K562 (cell line): ENCODE measurements around the gene ACTR5.

ENCODE experiments used
- DMBX1 ChIP-seq: fragments of 250-450 bp; sonication (Bioruptor Pico); IDR thresholded peaks from 2 replicates; pipeline ENCODE4 v1.8.0; 2022; ENCODE audit warnings: inconsistent platforms, mild to moderate bottlenecking, moderate library complexity, borderline replicate concordance
- GTF2F1 ChIP-seq: IDR thresholded peaks from 2 replicates; pipeline ENCODE4 v1.6.1; 2011; ENCODE audit warnings: low read depth, low read length, improper control_type of control experiment
- NBN ChIP-seq: fragments of 450-650 bp; IDR thresholded peaks from 2 replicates; pipeline ENCODE4 v1.6.1; 2016; ENCODE audit warnings: low read depth, mild to moderate bottlenecking
- NFE2 ChIP-seq: IDR thresholded peaks from 2 replicates; pipeline ENCODE4 v1.6.1; 2014; ENCODE audit warnings: antibody characterized with exemption, low read depth
- NFYB ChIP-seq: IDR thresholded peaks from 2 replicates; pipeline ENCODE4 v1.6.1; 2011; ENCODE audit warnings: mild to moderate bottlenecking, moderate library complexity; ENCODE audit not compliant: insufficient read length; ENCODE audit errors: extremely low read depth
- PCBP2 ChIP-seq: fragments of 200-400 bp; formaldehyde crosslinking; IDR thresholded peaks from 2 replicates; pipeline ENCODE4 v1.6.1; 2018; ENCODE audit warnings: low read length, low read depth, mild to moderate bottlenecking, moderate library complexity; ENCODE audit not compliant: poor library complexity, severe bottlenecking
- POLR2A ChIP-seq: fragments of 450-650 bp; conservative IDR thresholded peaks from 2 replicates; pipeline ENCODE4 v1.6.1; 2016
- SMC3 ChIP-seq: conservative IDR thresholded peaks from 2 replicates; pipeline ENCODE4 v1.6.1; 2011; ENCODE audit warnings: low read depth, low read length, improper control_type of control experiment; ENCODE audit not compliant: insufficient read depth
- ZNF589 ChIP-seq: fragments of 200-800 bp; sonication (Bioruptor generic); IDR thresholded peaks from 2 replicates; pipeline ENCODE4 v1.6.1; 2016; ENCODE audit warnings: low read depth, missing genetic modification characterization, missing compliant biosample characterization
- TF ChIP-seq, protein P1 (sequence below): sonication (generic); formaldehyde crosslinking; IDR thresholded peaks from 2 replicates; pipeline ENCODE4 v1.9.0; 2022; ENCODE audit warnings: mild to moderate bottlenecking, missing genetic modification reagents
- TF ChIP-seq, protein P2 (sequence below), 2 experiments: IDR thresholded peaks; 2 replicates each; pipeline ENCODE4 v1.6.1; 2011; ENCODE audit warnings: borderline replicate concordance in 1 of 2, control low read depth in 1 of 2, low read depth in 1 of 2, low read length in 1 of 2, mild to moderate bottlenecking in 1 of 2, mixed read lengths in 1 of 2, moderate library complexity in 1 of 2; ENCODE audit not compliant: insufficient read depth in 1 of 2, insufficient read length in 1 of 2, poor library complexity in 1 of 2, severe bottlenecking in 1 of 2; ENCODE audit errors: extremely low read depth in 1 of 2
- TF ChIP-seq, protein P3 (sequence below): sonication (generic); formaldehyde crosslinking; IDR thresholded peaks from 2 replicates; pipeline ENCODE4 v1.8.1; 2023; ENCODE audit warnings: mild to moderate bottlenecking, missing genetic modification reagents
- TF ChIP-seq, protein P4 (sequence below), 2 experiments: fragments of 250-450 bp in 1 of 2; fragments of 450-650 bp in 1 of 2; sonication (Bioruptor Pico) in 1 of 2; IDR thresholded peaks; 2 replicates each; pipeline versions ENCODE4 v1.6.1 to v1.8.0; 2016 to 2021; ENCODE audit warnings: mild to moderate bottlenecking in 2 of 2, moderate library complexity in 2 of 2, missing compliant biosample characterization in 1 of 2, missing genetic modification characterization in 1 of 2

DNA sequence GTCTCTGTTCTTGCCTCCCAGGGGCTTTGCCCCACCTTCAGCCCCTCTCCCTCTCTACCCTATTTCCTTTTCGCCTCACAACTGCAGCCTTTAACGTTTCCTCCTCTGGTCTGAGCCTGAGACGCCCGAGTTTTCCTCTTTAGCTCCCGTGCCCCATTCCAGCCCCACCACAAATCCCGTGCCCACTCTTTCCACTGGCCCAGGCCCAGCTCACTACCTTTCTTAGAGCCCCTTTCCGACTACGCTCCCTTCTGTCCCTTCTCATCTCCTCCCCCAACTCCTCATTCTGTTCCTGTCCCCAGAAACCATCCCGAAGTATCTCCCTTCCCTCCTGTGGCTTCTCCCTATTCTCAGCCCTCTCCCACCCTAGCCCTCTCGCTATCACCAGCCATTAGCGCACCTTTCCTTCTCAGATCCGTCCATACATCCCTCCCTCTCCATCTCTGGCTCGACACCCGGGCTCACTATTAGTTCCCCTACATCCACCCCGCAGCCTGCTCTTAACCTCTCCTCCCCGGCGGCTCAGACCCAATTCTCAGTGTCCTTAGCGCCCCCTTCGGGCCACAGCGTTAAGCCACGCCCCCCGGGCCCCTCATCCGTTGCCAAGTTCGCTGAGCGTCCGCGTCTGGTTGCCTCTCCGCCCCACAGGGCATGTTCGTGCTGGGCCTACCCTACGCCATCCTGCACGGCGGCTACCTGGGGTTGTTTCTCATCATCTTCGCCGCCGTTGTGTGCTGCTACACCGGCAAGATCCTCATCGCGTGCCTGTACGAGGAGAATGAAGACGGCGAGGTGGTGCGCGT is 21.3 kb upstream of the ACTR5 start:
- TF ChIP-seq, protein P1, sequence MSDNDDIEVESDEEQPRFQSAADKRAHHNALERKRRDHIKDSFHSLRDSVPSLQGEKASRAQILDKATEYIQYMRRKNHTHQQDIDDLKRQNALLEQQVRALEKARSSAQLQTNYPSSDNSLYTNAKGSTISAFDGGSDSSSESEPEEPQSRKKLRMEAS (CRISPR knock-in tag), result no peak
- TF ChIP-seq GTF2F1 (no peak), DMBX1 (CRISPR knock-in tag) (no peak), POLR2A (no peak), NFYB (no peak), PCBP2 (no peak), NFE2 (no peak), NBN (no peak), SMC3 (peak; percentile 72), ZNF589 (CRISPR knock-in tag) (no peak)
- TF ChIP-seq, protein P2, sequence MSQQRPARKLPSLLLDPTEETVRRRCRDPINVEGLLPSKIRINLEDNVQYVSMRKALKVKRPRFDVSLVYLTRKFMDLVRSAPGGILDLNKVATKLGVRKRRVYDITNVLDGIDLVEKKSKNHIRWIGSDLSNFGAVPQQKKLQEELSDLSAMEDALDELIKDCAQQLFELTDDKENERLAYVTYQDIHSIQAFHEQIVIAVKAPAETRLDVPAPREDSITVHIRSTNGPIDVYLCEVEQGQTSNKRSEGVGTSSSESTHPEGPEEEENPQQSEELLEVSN (IDR thresholded peaks at IDR 0.05; ENCODE audit: borderline replicate concordance in 1 of 2, extremely low read depth in 1 of 2, insufficient read depth in 1 of 2, insufficient read length in 1 of 2, low read depth in 1 of 2, low read length in 1 of 2, poor library complexity in 1 of 2, severe bottlenecking in 1 of 2), result no peak
- TF ChIP-seq, protein P3, sequence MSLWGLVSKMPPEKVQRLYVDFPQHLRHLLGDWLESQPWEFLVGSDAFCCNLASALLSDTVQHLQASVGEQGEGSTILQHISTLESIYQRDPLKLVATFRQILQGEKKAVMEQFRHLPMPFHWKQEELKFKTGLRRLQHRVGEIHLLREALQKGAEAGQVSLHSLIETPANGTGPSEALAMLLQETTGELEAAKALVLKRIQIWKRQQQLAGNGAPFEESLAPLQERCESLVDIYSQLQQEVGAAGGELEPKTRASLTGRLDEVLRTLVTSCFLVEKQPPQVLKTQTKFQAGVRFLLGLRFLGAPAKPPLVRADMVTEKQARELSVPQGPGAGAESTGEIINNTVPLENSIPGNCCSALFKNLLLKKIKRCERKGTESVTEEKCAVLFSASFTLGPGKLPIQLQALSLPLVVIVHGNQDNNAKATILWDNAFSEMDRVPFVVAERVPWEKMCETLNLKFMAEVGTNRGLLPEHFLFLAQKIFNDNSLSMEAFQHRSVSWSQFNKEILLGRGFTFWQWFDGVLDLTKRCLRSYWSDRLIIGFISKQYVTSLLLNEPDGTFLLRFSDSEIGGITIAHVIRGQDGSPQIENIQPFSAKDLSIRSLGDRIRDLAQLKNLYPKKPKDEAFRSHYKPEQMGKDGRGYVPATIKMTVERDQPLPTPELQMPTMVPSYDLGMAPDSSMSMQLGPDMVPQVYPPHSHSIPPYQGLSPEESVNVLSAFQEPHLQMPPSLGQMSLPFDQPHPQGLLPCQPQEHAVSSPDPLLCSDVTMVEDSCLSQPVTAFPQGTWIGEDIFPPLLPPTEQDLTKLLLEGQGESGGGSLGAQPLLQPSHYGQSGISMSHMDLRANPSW (CRISPR knock-in tag), result no peak
- TF ChIP-seq, protein P4, sequence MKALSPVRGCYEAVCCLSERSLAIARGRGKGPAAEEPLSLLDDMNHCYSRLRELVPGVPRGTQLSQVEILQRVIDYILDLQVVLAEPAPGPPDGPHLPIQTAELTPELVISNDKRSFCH (CRISPR knock-in tag; IDR thresholded peaks at IDR 0.05), result no peak
- TF ChIP-seq, protein P4 (tag; IDR thresholded peaks at IDR 0.05), result no peak
